DMS153 treated with DMSO at 0.1 percent for 48 hours (cell line): ENCODE results near the gene TUBGCP6.
"Not testable (repeated sequence)": the region's sequence is repeated elsewhere in the genome, so short reads cannot be mapped to it uniquely, and the experiment has no call there.

Experiments
- DNase-seq: peaks from one replicate; lab custom pipeline; 2025; ENCODE audit not compliant: unreplicated experiment; lab: John Stamatoyannopoulos, UW

TUBGCP6 gene

GRCh38 chr22:50280708-50281383 is 36.0 kb upstream of the TUBGCP6 start:
- DNase-seq = no peak

- DNase-seq = no peak
These were observed 35.3 kb upstream of the TUBGCP6 start for GRCh38 chr22:50280022-50280707.

DNA sequence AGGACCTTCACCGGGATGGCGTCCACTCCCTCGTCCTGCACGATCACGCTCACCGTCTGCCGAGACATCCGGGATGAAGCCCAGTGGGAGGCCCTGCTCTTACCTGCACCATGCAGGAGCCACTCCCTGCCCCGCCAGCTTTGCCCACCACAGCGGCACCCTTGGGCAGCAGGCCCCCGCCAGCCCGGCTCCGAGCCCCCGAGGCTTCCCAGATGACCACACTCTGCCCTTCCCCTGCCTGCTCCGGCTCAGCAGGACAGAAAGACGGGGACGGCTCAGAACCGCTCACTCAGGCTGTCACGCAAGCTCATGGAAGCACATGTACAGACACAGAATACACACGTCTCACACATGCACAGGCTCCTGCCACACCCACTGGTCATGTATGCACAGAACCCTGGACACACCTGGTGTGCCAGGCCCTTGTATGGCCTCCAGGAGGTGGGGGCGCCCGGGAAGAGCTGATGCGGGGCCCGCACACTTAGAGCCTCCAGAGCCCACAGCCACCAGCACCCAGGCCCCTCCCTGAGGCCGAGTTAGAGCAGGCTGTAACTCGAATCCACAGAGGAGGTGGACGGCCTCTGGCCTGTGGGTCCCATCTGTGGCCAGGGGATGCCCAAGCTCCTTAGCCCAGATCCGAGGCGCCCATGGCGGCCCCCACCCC is 34.3 kb upstream of the TUBGCP6 start:
- DNase-seq = no peak

GRCh38 chr22:50278461-50278860 is 33.6 kb upstream of the TUBGCP6 start:
- DNase-seq = no peak

DNA sequence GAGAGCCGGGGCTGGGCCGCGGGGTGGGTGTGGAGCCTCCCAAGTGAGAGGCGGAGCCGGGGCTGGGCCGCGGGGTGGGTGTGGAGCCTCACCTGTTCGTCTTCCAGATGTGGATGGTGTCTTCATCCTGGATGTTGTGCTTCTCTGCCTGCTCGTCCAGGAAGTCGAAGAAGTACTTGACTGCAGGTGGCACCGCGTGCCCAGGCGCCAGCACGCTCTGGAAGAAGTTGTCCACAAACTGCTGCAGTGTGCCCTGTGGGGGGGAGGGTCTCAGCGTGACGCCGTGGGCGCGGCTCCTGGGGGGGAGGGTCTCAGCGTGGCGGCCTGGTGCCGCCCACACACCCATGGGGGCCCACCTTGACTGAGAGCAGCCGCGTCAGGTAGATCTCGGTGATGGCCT is 32.9 kb upstream of the TUBGCP6 start:
- no peak for DNase-seq

GRCh38 chr22:50276143-50276542 is 31.3 kb upstream of the TUBGCP6 start:
- DNase-seq = no peak

DNA sequence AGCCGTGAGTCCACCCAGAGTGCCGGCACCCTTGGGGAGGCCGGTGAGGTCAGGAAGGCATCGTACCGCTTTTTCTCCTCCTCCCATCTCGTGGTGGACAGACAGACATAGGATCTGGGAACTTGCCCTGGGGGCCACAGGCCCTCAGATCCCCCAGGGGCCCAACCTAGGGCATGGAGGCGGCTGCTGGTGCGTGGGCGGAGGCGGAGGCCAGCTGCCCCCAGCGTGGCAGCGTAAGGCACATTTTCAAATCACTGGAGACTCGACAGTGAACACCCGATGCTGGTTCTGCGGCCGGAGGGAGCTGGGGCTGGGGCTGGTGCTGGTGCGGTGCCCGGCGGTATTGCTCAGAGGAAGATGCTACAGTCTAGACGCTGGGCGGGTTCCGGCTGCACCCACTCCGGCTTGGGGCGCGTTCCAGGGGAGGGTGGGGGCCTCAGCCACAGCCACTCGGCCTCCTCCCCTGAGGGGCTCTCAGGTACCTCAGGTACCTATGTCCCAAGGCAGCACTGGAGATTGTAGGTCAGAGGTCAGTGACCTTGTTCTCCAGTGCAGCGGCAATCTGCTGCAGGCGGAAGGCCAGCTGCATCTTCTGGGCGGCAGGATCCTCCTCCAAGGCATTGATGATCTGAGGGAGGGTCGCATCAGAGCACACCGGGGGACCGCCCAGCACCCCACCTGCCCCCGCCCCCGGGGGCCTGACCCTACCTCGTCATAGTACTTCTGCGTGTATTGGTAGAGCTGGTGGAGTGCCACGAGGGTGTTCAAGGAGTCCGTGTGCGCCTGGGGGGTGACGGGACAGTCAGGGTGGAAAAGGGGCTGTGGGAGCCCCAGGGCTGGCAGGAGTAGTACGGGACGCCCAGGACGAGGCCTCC is 30.6 kb upstream of the TUBGCP6 start:
- no peak for DNase-seq

GRCh38 chr22:50274771-50275170 is 29.9 kb upstream of the TUBGCP6 start:
- no peak for DNase-seq

DNA sequence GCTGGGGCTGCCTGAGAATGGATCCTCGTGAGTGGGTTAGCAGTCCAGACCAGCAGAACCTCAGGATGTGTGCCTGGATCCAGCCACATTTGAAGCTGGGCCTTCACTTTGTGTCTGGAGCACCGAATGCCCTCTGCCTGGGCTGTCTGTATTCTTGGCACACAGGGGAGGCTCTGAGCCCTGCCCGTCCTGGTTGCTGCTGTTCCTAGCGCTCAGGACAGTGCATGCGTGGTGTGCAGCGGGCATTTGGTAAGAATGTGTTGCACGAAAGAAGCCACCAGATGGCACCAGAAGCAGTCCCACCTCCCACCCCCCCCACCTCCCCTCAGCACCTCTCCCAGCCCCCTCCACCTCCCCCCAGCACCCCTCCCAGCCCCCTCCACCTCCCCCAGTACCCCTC is 29.5 kb upstream of the TUBGCP6 start:
- peak; percentile 30 for DNase-seq

GRCh38 chr22:50273781-50274180 is 29.0 kb upstream of the TUBGCP6 start:
- not testable (repeated sequence) for DNase-seq

DNA sequence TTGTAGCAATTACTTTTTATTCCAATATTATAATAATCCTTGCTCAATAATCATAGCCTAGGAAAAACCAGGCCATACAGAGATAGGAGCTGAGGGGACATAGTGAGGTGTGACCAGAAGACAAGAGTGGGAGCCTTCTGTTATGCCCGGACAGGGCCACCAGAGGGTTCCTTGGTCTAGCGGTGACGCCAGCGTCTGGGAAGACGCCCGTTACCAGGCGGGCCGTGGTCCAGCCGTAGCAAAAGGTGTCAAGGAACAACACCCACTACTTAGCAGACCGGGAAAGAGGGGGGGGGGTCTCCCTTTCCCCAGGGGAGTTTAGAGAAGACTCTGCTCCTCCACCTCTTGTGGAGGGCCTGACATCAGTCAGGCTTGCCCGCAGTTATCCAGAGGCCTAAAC is 28.5 kb upstream of the TUBGCP6 start:
- not testable (repeated sequence) for DNase-seq

DNA sequence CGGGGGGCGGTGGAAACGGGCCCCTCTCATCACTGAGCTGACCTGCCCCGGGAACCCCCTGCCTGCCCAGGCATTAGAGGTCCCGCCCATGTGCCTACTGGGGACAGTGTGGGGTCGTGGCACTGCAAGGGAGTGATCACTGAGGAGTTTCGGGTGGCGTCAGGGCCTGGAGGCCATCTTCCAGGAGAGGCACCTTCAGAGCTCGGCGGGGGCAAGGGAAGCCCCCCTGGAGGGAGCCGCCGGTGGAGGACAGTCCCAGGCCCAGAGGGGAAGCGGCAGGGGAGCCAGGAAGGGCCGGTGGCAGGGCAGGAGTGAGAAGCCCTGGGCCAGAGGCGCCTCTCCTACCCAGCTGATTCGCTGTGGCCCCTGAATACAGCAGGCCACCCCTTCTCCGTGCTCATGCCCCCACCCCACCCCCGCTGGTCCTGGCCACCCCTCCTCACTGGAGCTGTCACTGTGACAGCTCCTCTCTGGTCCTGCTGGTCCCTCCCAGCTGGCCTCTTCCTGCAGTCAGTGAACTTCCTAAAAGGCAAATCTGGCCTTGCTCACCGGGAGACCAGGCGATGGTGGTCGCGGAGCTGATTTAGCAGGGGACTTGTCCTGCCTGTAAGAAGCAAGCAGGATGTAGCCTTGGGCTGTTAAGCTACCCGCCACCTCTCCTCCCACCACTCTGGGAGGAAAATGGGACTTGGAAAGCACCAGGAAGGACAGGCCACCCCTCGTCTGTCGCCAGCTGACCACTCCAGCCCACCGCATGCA is 27.4 kb upstream of the TUBGCP6 start:
- DNase-seq = no peak

DNA sequence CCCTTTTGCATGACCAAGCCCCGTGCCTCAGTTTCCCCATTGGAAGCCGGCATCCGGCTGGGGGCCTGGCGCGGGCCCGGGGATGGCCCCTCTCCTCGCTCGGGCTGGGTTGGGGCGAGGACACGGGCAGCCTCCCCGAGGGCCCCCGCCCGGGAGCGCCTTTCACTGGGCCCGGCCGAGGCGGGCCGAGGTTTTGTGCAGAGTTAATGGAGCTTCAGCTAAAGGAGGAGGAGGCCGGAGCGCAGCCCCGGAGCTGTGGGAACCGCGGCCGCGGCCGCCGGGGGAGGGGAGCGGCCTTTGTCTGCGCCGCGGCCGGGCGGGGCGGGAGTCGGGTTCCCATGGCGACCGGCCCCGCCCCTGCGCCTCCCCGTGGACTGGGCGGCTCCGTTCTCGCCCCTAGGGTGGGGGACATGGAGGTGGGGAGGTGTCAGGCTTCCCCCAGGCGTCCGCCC is 26.7 kb upstream of the TUBGCP6 start:
- peak; percentile 46 for DNase-seq

DNA sequence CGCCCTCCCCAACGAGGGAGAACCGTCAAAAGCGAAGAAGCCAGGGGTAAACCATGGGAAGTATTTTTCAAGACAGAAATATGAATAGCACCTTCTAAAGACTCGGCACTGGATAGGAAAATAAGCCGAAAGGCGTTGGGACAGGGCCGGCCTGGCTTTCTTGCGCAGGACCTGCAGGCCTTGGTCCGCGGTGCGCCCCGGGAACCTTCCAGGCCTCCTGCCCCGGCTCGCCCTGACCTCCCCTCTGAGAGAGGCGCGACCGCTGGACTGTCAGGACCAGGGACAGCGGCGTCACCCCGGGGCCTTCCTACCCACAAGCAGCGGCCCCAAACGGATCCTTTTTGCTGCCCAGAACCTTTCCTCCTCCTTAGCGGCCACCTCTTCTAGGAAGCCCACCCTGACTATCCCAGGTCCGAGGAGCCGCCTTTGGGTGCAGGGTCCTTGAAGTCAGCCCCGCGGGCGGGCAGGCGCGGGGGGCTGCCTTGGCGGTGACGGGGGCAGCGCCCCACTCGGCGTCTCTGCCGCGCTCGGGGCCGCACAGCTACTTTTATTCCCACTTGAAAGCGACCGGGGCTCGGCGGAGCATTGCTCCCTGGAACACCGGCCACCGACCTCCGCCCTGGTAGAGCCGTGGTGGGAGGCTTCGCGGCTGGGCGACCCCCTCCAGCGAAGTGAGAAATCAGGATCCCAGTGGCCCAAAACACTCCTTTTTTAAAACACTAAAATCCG is 26.0 kb upstream of the TUBGCP6 start:
- DNase-seq = no peak

GRCh38 chr22:50269970-50270665 is 25.3 kb upstream of the TUBGCP6 start, which contains the start of gene MAPK11:
MAPK11 (minus strand) TSS chr22:50270380; CDS start chr22:50270292, 88 bp downstream.
- no peak for DNase-seq

DNA sequence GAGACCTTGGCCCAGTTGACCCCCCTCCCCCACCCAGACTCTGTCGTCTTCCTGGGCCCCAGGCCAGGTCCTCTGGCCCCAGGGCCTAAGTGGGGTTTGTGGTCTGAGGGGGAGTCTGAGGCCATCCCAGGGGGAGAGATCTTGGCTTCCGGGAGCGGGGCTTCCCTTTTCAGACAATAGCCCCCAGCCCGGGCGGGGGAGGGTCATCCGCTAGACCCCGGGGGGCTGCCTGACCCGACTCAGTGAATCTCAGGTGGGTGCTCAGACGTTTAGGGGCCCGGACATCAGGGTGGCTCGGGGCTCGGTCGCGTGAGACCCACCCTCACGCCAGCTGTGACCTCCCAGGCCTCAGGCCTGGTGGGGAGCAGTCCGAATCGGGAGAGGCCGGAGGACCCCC is 24.7 kb upstream of the TUBGCP6 start:
- no peak for DNase-seq

DNA sequence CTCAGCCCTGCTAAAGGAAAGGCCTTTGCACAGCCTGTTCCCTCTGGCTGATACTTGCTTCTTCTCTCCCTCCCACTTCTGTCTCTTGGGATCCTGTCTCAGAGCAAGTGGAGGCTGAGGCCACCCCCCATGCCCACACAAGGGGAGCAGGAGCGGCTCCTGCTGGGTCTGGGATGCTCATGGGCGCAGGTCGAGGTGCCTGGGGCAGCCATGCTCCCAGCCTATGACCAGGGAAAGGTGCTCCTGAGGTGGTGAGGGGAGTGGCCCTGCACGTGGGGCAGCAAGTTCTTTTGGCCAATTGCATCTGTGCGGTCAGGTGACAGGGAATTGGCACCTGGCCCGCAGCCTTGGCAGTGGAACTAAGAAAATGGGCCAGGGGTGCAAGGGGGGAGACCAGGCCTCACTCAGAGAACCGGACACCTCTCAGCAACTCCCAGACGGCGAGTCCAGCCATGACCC is 23.9 kb upstream of the TUBGCP6 start:
- DNase-seq = no peak

DNA sequence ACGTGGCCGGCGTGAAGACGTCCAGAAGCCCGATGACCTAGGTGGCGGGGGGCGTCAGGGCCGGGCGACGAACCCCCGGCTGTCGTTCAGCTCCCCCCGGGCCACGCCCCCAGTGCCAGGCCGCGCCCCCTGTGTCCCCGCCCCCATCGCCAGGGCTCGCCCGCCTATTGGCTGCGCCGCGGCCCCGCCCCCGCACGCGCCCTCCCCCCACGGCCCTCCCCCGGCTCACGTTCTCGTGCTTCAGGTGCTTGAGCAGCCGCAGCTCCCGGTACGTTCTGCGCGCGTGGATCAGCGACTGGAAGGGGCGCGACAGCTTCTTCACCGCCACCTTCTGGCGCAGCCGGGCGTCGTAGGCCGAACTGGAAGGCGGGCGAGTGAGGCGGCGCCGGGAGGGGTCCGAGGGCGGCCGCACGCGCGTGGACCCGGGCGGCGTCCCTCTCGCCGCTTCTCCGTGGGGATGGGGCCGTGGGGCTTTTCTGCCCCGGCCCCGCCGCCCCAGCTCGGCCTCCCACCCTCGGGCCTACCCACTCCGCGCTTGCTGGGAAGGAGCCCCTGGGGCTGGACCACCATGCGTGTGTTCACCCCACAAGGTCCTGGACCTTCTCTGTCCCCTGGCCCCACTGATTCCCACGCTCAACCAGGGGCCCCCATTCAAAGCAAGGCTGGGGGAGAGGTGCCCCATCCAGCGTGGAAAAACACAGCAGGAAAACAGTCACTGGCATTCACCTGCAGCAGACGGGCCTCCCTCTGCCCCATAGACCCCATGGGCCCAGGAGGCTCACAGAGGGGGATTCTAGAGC is 23.0 kb upstream of the TUBGCP6 start:
- DNase-seq = no peak
